ENCODE measurements around the gene IFRD1.

IFRD1 gene

DNA sequence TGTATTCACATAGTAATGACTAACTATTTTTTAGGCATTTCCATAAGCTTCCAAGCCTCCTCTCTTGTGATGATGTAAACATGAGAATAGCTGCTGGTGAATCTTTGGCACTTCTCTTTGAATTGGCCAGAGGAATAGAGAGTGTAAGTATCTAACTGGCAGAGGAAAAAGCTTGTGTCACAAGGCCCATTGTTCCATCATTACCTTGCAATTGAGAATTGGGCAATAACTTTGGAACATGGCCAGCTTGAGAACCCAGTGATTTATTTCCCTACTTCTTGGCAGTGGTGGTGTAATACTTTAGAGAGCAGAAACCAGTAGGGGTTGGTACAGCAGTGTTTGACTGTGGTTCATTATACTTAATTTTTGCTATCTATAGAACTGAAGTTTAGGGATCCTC is 12.0 kb downstream of the IFRD1 start:
- no peak overlapping the region for H3K9ac ChIP-seq (ENCODE audit: low read length)
- H4K20me1 ChIP-seq (ENCODE audit: low read depth, low read length), result 0 out of 2 replicates have a peak, but pooled peaks cover 3% of the 10 kb centered on the region
- TF ChIP-seq CTCF (IDR thresholded peaks at IDR 0.05; ENCODE audit: insufficient read depth, low read length, poor library complexity, severe bottlenecking), result no peak
- no peak for TF ChIP-seq EZH2phosphoT487 (conservative IDR thresholded peaks at IDR 0.05; ENCODE audit: low read length)

DNA sequence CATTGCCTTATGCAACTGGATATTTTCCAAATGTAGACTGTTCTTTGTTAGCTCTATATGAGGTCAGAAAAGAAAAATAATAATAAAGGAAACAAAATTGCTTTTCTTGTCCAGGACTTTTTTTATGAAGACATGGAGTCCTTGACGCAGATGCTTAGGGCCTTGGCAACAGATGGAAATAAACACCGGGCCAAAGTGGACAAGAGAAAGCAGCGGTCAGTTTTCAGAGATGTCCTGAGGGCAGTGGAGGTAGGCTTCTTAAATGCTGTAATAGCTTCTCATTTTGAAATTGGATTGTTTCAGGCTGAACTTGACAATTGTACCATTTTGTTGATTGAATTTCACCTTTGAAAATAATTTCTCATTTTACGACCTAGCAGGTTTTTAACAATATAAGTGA is 17.6 kb downstream of the IFRD1 start:
- Histone ChIP-seq H3K79me2 (ENCODE audit: insufficient read depth, low read length) (peaks cover 4% of the 10 kb centered on the region; the same call in 1 of the 2 replicates), H3K4me3 (ENCODE audit: insufficient read depth, low read length, poor library complexity, severe bottlenecking) (no peak overlapping the region), H3K36me3 (ENCODE audit: low read length) (peaks cover 73% of the 10 kb centered on the region), H3K27ac (ENCODE audit: low read depth, low read length) (no peak overlapping the region), H3K9me2 (replicated peaks; ENCODE audit: insufficient read depth, low read length) (no peaks in the 10 kb centered on the region), H4K20me1 (ENCODE audit: low read depth, low read length) (no peaks in the 10 kb centered on the region), H3K27me3 (ENCODE audit: low read length) (no peaks in the 10 kb centered on the region), H3K4me2 (ENCODE audit: low read depth, low read length, poor library complexity, severe bottlenecking) (no peak overlapping the region), H3K9ac (ENCODE audit: low read length) (no peak overlapping the region), H3F3A (ENCODE audit: insufficient read depth) (no peaks in the 10 kb centered on the region), H2AFZ (ENCODE audit: low read depth, low read length, severe bottlenecking) (no peak overlapping the region), H3K9me3 (ENCODE audit: insufficient read depth, low read length) (no peaks in the 10 kb centered on the region)
- no peak for TF ChIP-seq EZH2phosphoT487 (conservative IDR thresholded peaks at IDR 0.05; ENCODE audit: low read length)
- TF ChIP-seq CTCF (IDR thresholded peaks at IDR 0.05; ENCODE audit: insufficient read depth, low read length, poor library complexity, severe bottlenecking), result no peak

More for the DNA sequence above, 12.0 kb downstream of the IFRD1 start:
- Histone ChIP-seq H3K4me2 (ENCODE audit: low read depth, low read length, poor library complexity, severe bottlenecking) (no peak overlapping the region), H2AFZ (ENCODE audit: low read depth, low read length, severe bottlenecking) (no peak overlapping the region), H3K9me3 (ENCODE audit: insufficient read depth, low read length) (no peaks in the 10 kb centered on the region), H3K27ac (ENCODE audit: low read depth, low read length) (no peak overlapping the region), H3F3A (ENCODE audit: insufficient read depth) (no peaks in the 10 kb centered on the region), H3K36me3 (ENCODE audit: low read length) (peaks cover 85% of the 10 kb centered on the region), H3K9me2 (replicated peaks; ENCODE audit: insufficient read depth, low read length) (no peaks in the 10 kb centered on the region), H3K4me3 (ENCODE audit: insufficient read depth, low read length, poor library complexity, severe bottlenecking) (no peak overlapping the region), H3K79me2 (ENCODE audit: insufficient read depth, low read length) (peaks cover 8% of the 10 kb centered on the region; the same call in 1 of the 2 replicates), H3K27me3 (ENCODE audit: low read length) (no peaks in the 10 kb centered on the region)

GRCh38 chr7:112470194-112470593 is 19.9 kb downstream of the IFRD1 start:
- no peak overlapping the region for H3K4me2 ChIP-seq (ENCODE audit: low read depth, low read length, poor library complexity, severe bottlenecking)
- H3K36me3 ChIP-seq (ENCODE audit: low read length), result peaks cover 64% of the 10 kb centered on the region
- no peaks in the 10 kb centered on the region for H3K9me3 ChIP-seq (ENCODE audit: insufficient read depth, low read length)
- no peaks in the 10 kb centered on the region for H3K27me3 ChIP-seq (ENCODE audit: low read length)
- H3K9ac ChIP-seq (ENCODE audit: low read length), result no peak overlapping the region
- H3K79me2 ChIP-seq (ENCODE audit: insufficient read depth, low read length), result no peaks in the 10 kb centered on the region; the same call in 1 of the 2 replicates
- H3K27ac ChIP-seq (ENCODE audit: low read depth, low read length), result no peak overlapping the region
- no peaks in the 10 kb centered on the region for H4K20me1 ChIP-seq (ENCODE audit: low read depth, low read length)
- no peaks in the 10 kb centered on the region for H3K9me2 ChIP-seq (replicated peaks; ENCODE audit: insufficient read depth, low read length)
- H3F3A ChIP-seq (ENCODE audit: insufficient read depth), result no peaks in the 10 kb centered on the region
- TF ChIP-seq CTCF (IDR thresholded peaks at IDR 0.05; ENCODE audit: insufficient read depth, low read length, poor library complexity, severe bottlenecking), result no peak
- TF ChIP-seq EZH2phosphoT487 (conservative IDR thresholded peaks at IDR 0.05; ENCODE audit: low read length), result no peak
- no peak overlapping the region for H3K4me3 ChIP-seq (ENCODE audit: insufficient read depth, low read length, poor library complexity, severe bottlenecking)
- H2AFZ ChIP-seq (ENCODE audit: low read depth, low read length, severe bottlenecking), result no peak overlapping the region

Data from SU-DHL-6 (cell line).